K562 (cell line): Measurements from ENCODE around the gene FAM161A. TPM values are rescaled to one million over a fixed set of nuclear protein-coding genes. Genes with fewer than 3 reads are reported as not detected.
A peak's percentile ranks its signal among the peaks of the same experiment; 100 is the strongest.

Experiments
- ARID3B ChIP-seq: fragments of 250-450 bp; sonication (Bioruptor Pico); IDR thresholded peaks from 2 replicates; pipeline ENCODE4 v1.4.0; 2020; ENCODE audit warnings: borderline replicate concordance
- BMI1 ChIP-seq: fragments of 150-350 bp; IDR thresholded peaks from 2 replicates; pipeline ENCODE4 v1.6.1; 2014; ENCODE audit warnings: low read length
- ERF ChIP-seq: fragments of 450-650 bp; formaldehyde crosslinking; IDR thresholded peaks from 2 replicates; pipeline ENCODE4 v1.4.0; 2020; ENCODE audit warnings: mild to moderate bottlenecking, mixed read lengths
- EWSR1 ChIP-seq: fragments of 450-650 bp; IDR thresholded peaks from 2 replicates; pipeline ENCODE4 v1.6.1; 2018; ENCODE audit warnings: borderline replicate concordance, mild to moderate bottlenecking, low read depth, moderate library complexity; ENCODE audit not compliant: partially characterized antibody
- GMEB1 ChIP-seq: fragments of 250-450 bp; sonication (Bioruptor Pico); IDR thresholded peaks from 2 replicates; pipeline ENCODE4 v1.4.0; 2020; ENCODE audit warnings: mild to moderate bottlenecking
- KDM1A ChIP-seq, 2 experiments: fragments of 450-650 bp; IDR thresholded peaks; 2 replicates each; pipeline ENCODE4 v1.6.1; 2016; ENCODE audit warnings: mild to moderate bottlenecking in 2 of 2
- NONO ChIP-seq, 2 experiments: fragments of 200-400 bp in 1 of 2; fragments of 450-650 bp in 1 of 2; formaldehyde crosslinking in 1 of 2; IDR thresholded peaks; 2 replicates each; pipeline ENCODE4 v1.6.1; 2017; ENCODE audit warnings: low read depth in 2 of 2, mild to moderate bottlenecking in 2 of 2, moderate library complexity in 2 of 2, low read length in 1 of 2
- SREBF1 ChIP-seq: fragments of 150-350 bp; IDR thresholded peaks from 2 replicates; pipeline ENCODE4 v1.6.1; 2014; ENCODE audit warnings: antibody characterized with exemption, low read depth, low read length, borderline replicate concordance
- TFAM ChIP-seq: fragments of 250-450 bp; sonication (Bioruptor Pico); conservative IDR thresholded peaks from 2 replicates; pipeline ENCODE4 v1.5.0; 2021; ENCODE audit warnings: mild to moderate bottlenecking, moderate library complexity
- TRIM25 ChIP-seq: fragments of 450-650 bp; IDR thresholded peaks from 2 replicates; pipeline ENCODE4 v1.7.0; 2016; ENCODE audit warnings: borderline replicate concordance
- USF1 ChIP-seq: sonication (generic); formaldehyde crosslinking; IDR thresholded peaks from 2 replicates; pipeline ENCODE4 v1.9.0; 2022; ENCODE audit warnings: mild to moderate bottlenecking, missing genetic modification reagents
- ZBTB33 ChIP-seq: sonication (generic); formaldehyde crosslinking; IDR thresholded peaks from 2 replicates; pipeline ENCODE4 v1.8.1; 2023; ENCODE audit warnings: mild to moderate bottlenecking, missing genetic modification reagents
- ZNF143 ChIP-seq: sonication (generic); formaldehyde crosslinking; IDR thresholded peaks from 2 replicates; pipeline ENCODE4 v1.9.0; 2022; ENCODE audit warnings: mild to moderate bottlenecking, missing genetic modification reagents
- ZNF3 ChIP-seq: fragments of 250-450 bp; sonication (Bioruptor Pico); IDR thresholded peaks from 2 replicates; pipeline ENCODE4 v1.5.0; 2021; ENCODE audit warnings: mild to moderate bottlenecking, moderate library complexity
- ZNF395 ChIP-seq: fragments of 200-800 bp; sonication (Bioruptor generic); IDR thresholded peaks from 2 replicates; pipeline ENCODE4 v1.6.1; 2017; ENCODE audit warnings: missing genetic modification characterization, missing compliant biosample characterization
- ZNF584 ChIP-seq: fragments of 200-800 bp; sonication (Bioruptor generic); IDR thresholded peaks from 2 replicates; pipeline ENCODE4 v1.6.1; 2016; ENCODE audit warnings: low read depth, mild to moderate bottlenecking, missing genetic modification characterization, missing compliant biosample characterization
- ZNF830 ChIP-seq: fragments of 250-450 bp; sonication (Bioruptor Pico); IDR thresholded peaks from 2 replicates; pipeline ENCODE4 v1.5.0; 2021; ENCODE audit warnings: mild to moderate bottlenecking
- polyA plus RNA-seq, 8 experiments: library from polyadenylated mRNA; depleted of rRNA in 4 of 8; stranded (reverse) in 5 of 8; unstranded in 3 of 8; fragments of >200 nt; fragmentation: Nextera tagmentation in 2 of 8; fragmentation: Illumina TruSeq in 1 of 8; extraction: Ambion mirVana in 2 of 8; extraction: Trizol in 1 of 8; gene quantifications; 2 replicates each; pipeline versions ENCODE4 v1.2.1 to v1.2.3, GENCODE V29; 2011 to 2014; ENCODE audit warnings: inconsistent platforms in 1 of 8, missing spikeins in 1 of 8
- total RNA-seq, 7 experiments: library from RNA; depleted of rRNA in 6 of 7; stranded (reverse); fragments of >200 nt in 6 of 7; fragmentation: Illumina TruSeq in 2 of 7; extraction: Trizol in 2 of 7; gene quantifications; 2 replicates each; pipeline versions ENCODE4 v1.2.1 to v1.2.3, GENCODE V29; 2011 to 2021; ENCODE audit warnings: low replicate concordance in 1 of 7

The FAM161A gene
- total and polyA plus RNA-seq, 9 of the 15 experiments (the other 6 are each of a cell fraction or from before 2014, with no cell fraction given): 0.27 to 1.4 (median 0.80) TPM

- TF ChIP-seq ARID3B (CRISPR knock-in tag): no peak
- TF ChIP-seq ZNF830 (CRISPR knock-in tag): no peak; the same call in none of the 2 replicates
- TF ChIP-seq ZNF143 (CRISPR knock-in tag): peak; percentile 41; the same call in 1 of the 2 replicates
- no peak for TF ChIP-seq SREBF1
- TF ChIP-seq ZNF584: no peak
- TF ChIP-seq EWSR1: no peak
- TF ChIP-seq BMI1: no peak
- TF ChIP-seq NONO (IDR thresholded peaks at IDR 0.05; ENCODE audit: low read depth in 2 of 2, low read length in 1 of 2): peak; percentile 74; a peak in 3 of 4 replicates
- peak; percentile 71; the same call in 1 of the 2 replicates for TF ChIP-seq GMEB1 (CRISPR knock-in tag)
- TF ChIP-seq ZBTB33 (CRISPR knock-in tag): 0 out of 2 replicates have a peak, but pooled peaks have one; percentile 55
- TF ChIP-seq USF1 (CRISPR knock-in tag): no peak
- TF ChIP-seq TFAM: no peak
- TF ChIP-seq ERF (CRISPR knock-in tag): 0 out of 2 replicates have a peak, but pooled peaks have one; percentile 26
- TF ChIP-seq TRIM25: peak; percentile 33; the same call in 1 of the 2 replicates
- peak; percentile 72 for TF ChIP-seq ZNF395 (CRISPR knock-in tag)
- no peak for TF ChIP-seq KDM1A (IDR thresholded peaks at IDR 0.05)
- no peak for TF ChIP-seq ZNF3
These were observed 34.6 kb upstream of the FAM161A start, which contains the start of gene CCT4 (continued) for GRCh38 chr2:61888267-61889055.
